IMR-90 (cell line): ENCODE data around the gene SRCIN1. TPM values are rescaled to one million over a fixed set of nuclear protein-coding genes. Genes with fewer than 3 reads are reported as not detected.

ENCODE experiments used
- ATAC-seq: fragments of 200-7000 bp; cut with Tn5 transposase; 2 replicates; pipeline ENCODE4 v1.9.1; 2020; ENCODE audit warnings: low read depth, mild to moderate bottlenecking, moderate library complexity
- BruUV-seq: library from RNA; stranded (reverse); fragments of 400-500 nt; replicated peaks from 2 replicates; lab custom pipeline; 2021; lab: Mats Ljungman, UMichigan
- CTCF ChIA-PET: fragments of 300-600 bp; formaldehyde crosslinking; extraction: SDS; loops from one replicate; lab custom pipeline; 2021; ENCODE audit warnings: antibody characterized with exemption; lab: Yijun Ruan, JAX
- POLR2A ChIA-PET: fragments of 300-600 bp; sonication (Branson Sonifier 250); formaldehyde crosslinking; loops from one replicate; lab custom pipeline; 2022; ENCODE audit warnings: antibody characterized with exemption; ENCODE audit not compliant: unreplicated experiment; lab: Charles Lee
- DNase-seq: peaks from one replicate; pipeline ENCODE4 v3.0.0; 2013
- H2AFZ ChIP-seq: replicated peaks from 2 replicates; pipeline ENCODE3; 2013; ENCODE audit warnings: low read length, mild to moderate bottlenecking; ENCODE audit not compliant: poor library complexity
- H2AK5ac ChIP-seq: 2 replicates; pipeline ENCODE4 v1.6.1; 2013; ENCODE audit warnings: low read depth, low read length, inconsistent platforms
- H2AK9ac ChIP-seq: replicated peaks from 2 replicates; pipeline ENCODE3; 2013; ENCODE audit warnings: mild to moderate bottlenecking, low read depth, low read length, moderate library complexity; ENCODE audit not compliant: poor library complexity
- H2BK120ac ChIP-seq: 2 replicates; pipeline ENCODE4 v1.6.1; 2013; ENCODE audit warnings: low read depth, low read length, inconsistent platforms
- H2BK15ac ChIP-seq: 3 replicates; pipeline ENCODE4 v1.6.1; 2013; ENCODE audit warnings: low read depth, low read length, inconsistent platforms
- H2BK20ac ChIP-seq: 2 replicates; pipeline ENCODE4 v1.6.1; 2013; ENCODE audit warnings: low read depth, mild to moderate bottlenecking, inconsistent platforms, low read length, moderate library complexity
- H2BK5ac ChIP-seq: 2 replicates; pipeline ENCODE4 v1.6.1; 2013; ENCODE audit warnings: mild to moderate bottlenecking, low read depth, low read length, inconsistent platforms; ENCODE audit not compliant: poor library complexity, severe bottlenecking
- H3K14ac ChIP-seq: replicated peaks from 2 replicates; pipeline ENCODE4 v1.6.1; 2013; ENCODE audit warnings: low read depth, low read length, inconsistent platforms
- H3K18ac ChIP-seq: 2 replicates; pipeline ENCODE4 v1.6.1; 2013; ENCODE audit warnings: low read depth, low read length, control low read depth
- H3K23ac ChIP-seq: 2 replicates; pipeline ENCODE4 v1.6.1; 2013; ENCODE audit warnings: low read depth, low read length, inconsistent platforms
- H3K27ac ChIP-seq: 2 replicates; pipeline ENCODE4 v1.5.1; 2013; ENCODE audit warnings: mild to moderate bottlenecking, control low read depth, low read length; ENCODE audit not compliant: insufficient read depth
- H3K27me3 ChIP-seq: 2 replicates; pipeline ENCODE4 v1.6.1; 2013; ENCODE audit warnings: low read length; ENCODE audit not compliant: control insufficient read depth, insufficient read depth
- H3K36me3 ChIP-seq: 2 replicates; pipeline ENCODE4 v1.6.1; 2013; ENCODE audit warnings: low read length, mixed read lengths; ENCODE audit not compliant: control insufficient read depth, insufficient read depth
- H3K4ac ChIP-seq: 2 replicates; pipeline ENCODE4 v1.6.1; 2013; ENCODE audit warnings: low read depth, low read length, inconsistent platforms
- H3K4me1 ChIP-seq: 2 replicates; pipeline ENCODE4 v1.6.1; 2013; ENCODE audit warnings: low read length, mixed read lengths; ENCODE audit not compliant: control insufficient read depth, insufficient read depth
- H3K4me2 ChIP-seq: 2 replicates; pipeline ENCODE4 v1.6.1; 2013; ENCODE audit warnings: low read depth, mild to moderate bottlenecking, control low read depth, low read length, moderate library complexity
- H3K4me3 ChIP-seq: 2 replicates; pipeline ENCODE4 v1.5.1; 2013; ENCODE audit warnings: low read depth, mild to moderate bottlenecking, control low read depth, low read length, moderate library complexity; ENCODE audit not compliant: insufficient read depth
- H3K56ac ChIP-seq: 2 replicates; pipeline ENCODE4 v1.6.1; 2013; ENCODE audit warnings: low read length, inconsistent platforms; ENCODE audit not compliant: insufficient read depth; ENCODE audit errors: extremely low read depth
- H3K79me1 ChIP-seq, 2 experiments: 2 replicates each; pipeline ENCODE4 v1.6.1; 2013; ENCODE audit warnings: low read length in 2 of 2, inconsistent platforms in 1 of 2, low read depth in 1 of 2
- H3K9ac ChIP-seq: 2 replicates; pipeline ENCODE4 v1.6.1; 2013; ENCODE audit warnings: low read depth, low read length, control low read depth
- H3K9me1 ChIP-seq: 2 replicates; pipeline ENCODE4 v1.6.1; 2013; ENCODE audit warnings: low read length, inconsistent platforms; ENCODE audit not compliant: insufficient read depth
- H3K9me3 ChIP-seq: 2 replicates; pipeline ENCODE4 v1.6.1; 2013; ENCODE audit warnings: low read length; ENCODE audit not compliant: control insufficient read depth, insufficient read depth
- H4K20me1 ChIP-seq: 2 replicates; pipeline ENCODE4 v1.6.1; 2013; ENCODE audit warnings: low read length, inconsistent platforms; ENCODE audit not compliant: insufficient read depth
- H4K5ac ChIP-seq: 2 replicates; pipeline ENCODE4 v1.6.1; 2013; ENCODE audit warnings: mild to moderate bottlenecking, low read depth, low read length, control low read depth
- H4K8ac ChIP-seq, 2 experiments: 2 replicates each; pipeline ENCODE4 v1.6.1; 2013; ENCODE audit warnings: low read depth in 2 of 2, low read length in 2 of 2, control low read depth in 1 of 2, inconsistent platforms in 1 of 2
- H4K91ac ChIP-seq: 2 replicates; pipeline ENCODE4 v1.6.1; 2013; ENCODE audit warnings: low read depth, low read length, inconsistent platforms; ENCODE audit not compliant: insufficient read depth
- BHLHE40 ChIP-seq: fragments of 150-350 bp; IDR thresholded peaks from 2 replicates; pipeline ENCODE4 v1.6.1; 2016; ENCODE audit warnings: mild to moderate bottlenecking, low read depth, low read length
- CEBPB ChIP-seq: IDR thresholded peaks from 2 replicates; pipeline ENCODE4 v1.6.1; 2012; ENCODE audit warnings: low read depth, low read length, improper control_type of control experiment
- CHD1 ChIP-seq: IDR thresholded peaks from 2 replicates; pipeline ENCODE4 v1.6.1; 2012; ENCODE audit warnings: low read depth, low read length, improper control_type of control experiment
- FOS ChIP-seq: fragments of 150-350 bp; IDR thresholded peaks from 2 replicates; pipeline ENCODE4 v1.6.1; 2016; ENCODE audit warnings: low read depth, low read length
- MAFK ChIP-seq: IDR thresholded peaks from 2 replicates; pipeline ENCODE4 v1.6.1; 2012; ENCODE audit warnings: low read depth, low read length, improper control_type of control experiment
- MAZ ChIP-seq: IDR thresholded peaks from 2 replicates; pipeline ENCODE4 v1.6.1; 2012; ENCODE audit warnings: low read depth, mild to moderate bottlenecking, low read length, improper control_type of control experiment, moderate library complexity, borderline replicate concordance
- MXI1 ChIP-seq: IDR thresholded peaks from 2 replicates; pipeline ENCODE4 v1.6.1; 2012; ENCODE audit warnings: low read depth, mild to moderate bottlenecking, low read length, moderate library complexity, borderline replicate concordance
- NFE2L2 ChIP-seq: fragments of 150-350 bp; IDR thresholded peaks from 2 replicates; pipeline ENCODE4 v1.6.1; 2016; ENCODE audit warnings: low read depth, mild to moderate bottlenecking, low read length
- POLR2A ChIP-seq: IDR thresholded peaks from 2 replicates; pipeline ENCODE4 v1.6.1; 2012; ENCODE audit warnings: mild to moderate bottlenecking, low read depth, low read length
- RAD21 ChIP-seq: IDR thresholded peaks from 2 replicates; pipeline ENCODE4 v1.6.1; 2012; ENCODE audit warnings: low read length, improper control_type of control experiment
- RCOR1 ChIP-seq: IDR thresholded peaks from 2 replicates; pipeline ENCODE4 v1.6.1; 2012; ENCODE audit warnings: mild to moderate bottlenecking, low read length, improper control_type of control experiment; ENCODE audit not compliant: insufficient replicate concordance
- RFX5 ChIP-seq: IDR thresholded peaks from 2 replicates; pipeline ENCODE4 v1.8.0; 2012; ENCODE audit warnings: low read depth, mild to moderate bottlenecking, low read length, moderate library complexity
- SMC3 ChIP-seq: fragments of 150-350 bp; IDR thresholded peaks from 2 replicates; pipeline ENCODE4 v1.6.1; 2016; ENCODE audit warnings: low read depth, mild to moderate bottlenecking, antibody characterized with exemption, low read length, moderate library complexity
- WGBS, 2 experiments: methylation state at CpG; one replicate each; pipeline versions ENCODE4 v1.1.5 to v1.1.7; 2013; ENCODE audit warnings: missing lambda C conversion rate in 2 of 2; ENCODE audit not compliant: insufficient read length in 1 of 2; ENCODE audit errors: extremely low coverage in 2 of 2; 5-methylcytosine and 5-hydroxymethylcytosine counted together
- dilution Hi-C: fragments of 300-500 bp; cut with HindIII; formaldehyde crosslinking; loops from one replicate; pipeline ENCODE4 v1.14.3; 2018; ENCODE audit warnings: low sequenced_read_pairs; ENCODE audit not compliant: unreplicated experiment
- in situ Hi-C: fragments of 300-500 bp; cut with MboI; formaldehyde crosslinking; loops from 3 replicates; pipeline ENCODE4 v1.14.3; 2019; ENCODE audit warnings: low sequenced_read_pairs, inconsistent platforms, mixed read lengths
- intact Hi-C: fragments of 100-400 bp; cut with micrococcal nuclease; formaldehyde crosslinking; loops from 2 replicates; pipeline ENCODE4 v1.10.0; 2022
- polyA plus RNA-seq, 3 experiments: library from polyadenylated mRNA; depleted of rRNA; stranded (reverse); fragments of >200 nt; gene quantifications; 2 replicates each; pipeline ENCODE4 v1.2.3, GENCODE V29; 2012; ENCODE audit warnings: low replicate concordance in 1 of 3
- total RNA-seq: library from RNA; depleted of rRNA; stranded (reverse); fragments of >200 nt; gene quantifications from 2 replicates; pipeline ENCODE4 v1.2.3, GENCODE V29; 2012
- TF ChIP-seq, protein P1 (sequence below): fragments of 150-350 bp; IDR thresholded peaks from 2 replicates; pipeline ENCODE4 v1.6.1; 2017; ENCODE audit warnings: mild to moderate bottlenecking, antibody characterized with exemption, low read length, low read depth
- TF ChIP-seq, protein P2 (sequence below): conservative IDR thresholded peaks from 2 replicates; pipeline ENCODE4 v1.5.1; 2012; ENCODE audit warnings: mild to moderate bottlenecking, low read depth, low read length, improper control_type of control experiment
- TF ChIP-seq, protein P3 (sequence below): fragments of 150-350 bp; IDR thresholded peaks from 2 replicates; pipeline ENCODE4 v1.6.1; 2016; ENCODE audit warnings: low read depth, mild to moderate bottlenecking, low read length, moderate library complexity, borderline replicate concordance

The SRCIN1 gene
- total and polyA plus RNA-seq, 2 of the 4 experiments (the other 2 are of a cell fraction): not detected

DNA sequence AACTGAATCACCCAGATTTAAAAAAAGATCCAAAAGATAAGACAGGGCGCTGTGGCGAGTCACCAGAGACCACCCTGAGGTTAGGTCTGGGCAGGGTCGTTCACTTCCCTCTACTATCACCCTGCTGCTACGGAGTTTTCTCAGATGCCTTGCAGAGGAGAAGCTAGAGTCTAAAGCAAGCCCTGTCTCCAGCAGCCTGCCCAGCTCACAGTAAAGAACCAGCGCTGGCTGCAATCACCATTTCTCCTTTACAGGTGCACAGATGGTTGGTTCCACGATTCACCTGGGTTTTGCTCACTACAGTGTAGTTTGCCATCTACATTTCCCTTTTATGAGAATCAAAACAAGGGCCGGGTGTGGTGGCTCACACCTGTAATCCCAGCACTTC, 71.3 kb downstream of the SRCIN1 start:
- H3K14ac ChIP-seq: no peak overlapping the region
- H2BK5ac ChIP-seq: no peak overlapping the region
- no peak overlapping the region for H3K4ac ChIP-seq
- no peak overlapping the region for H3K56ac ChIP-seq
- H3K27me3 ChIP-seq: peaks cover 33% of the 10 kb centered on the region
- no peak overlapping the region for H4K5ac ChIP-seq
- intact Hi-C loops: no loop called here
- no peak overlapping the region for H2AK5ac ChIP-seq
- no peaks in the 10 kb centered on the region for H3K36me3 ChIP-seq
- no peaks in the 10 kb centered on the region for H3K79me1 ChIP-seq
- ChIA-PET POLR2A (no interaction called here), CTCF (no interaction called here)
- H3K9ac ChIP-seq: no peak overlapping the region
- H3K4me2 ChIP-seq: no peak overlapping the region
- no peak overlapping the region for H3K27ac ChIP-seq
- no peak for ATAC-seq
- no peak overlapping the region for H2AK9ac ChIP-seq
- WGBS, 2 experiments: 100% methylated on average over 1 of the region's 7 CpGs; no CpG with 5 or more reads in 1 of the 2 experiments
- in situ Hi-C loops: no loop called here
- H3K9me3 ChIP-seq: no peaks in the 10 kb centered on the region
- H2BK120ac ChIP-seq: no peak overlapping the region
- no peak overlapping the region for H3K18ac ChIP-seq
- no peak overlapping the region for H3K23ac ChIP-seq
- no peak overlapping the region for H3K4me3 ChIP-seq
- no peak overlapping the region for H2BK15ac ChIP-seq
- no TSS peak for BruUV-seq
- H4K91ac ChIP-seq: no peak overlapping the region
- dilution Hi-C loops: no loop called here
- TF ChIP-seq MAFK (no peak), CHD1 (no peak), CEBPB (no peak), MAZ (no peak), RFX5 (no peak), BHLHE40 (no peak), NFE2L2 (no peak), SMC3 (no peak), MXI1 (no peak), RCOR1 (no peak), FOS (no peak), RAD21 (no peak), POLR2A (no peak)
- TF ChIP-seq, protein P1, sequence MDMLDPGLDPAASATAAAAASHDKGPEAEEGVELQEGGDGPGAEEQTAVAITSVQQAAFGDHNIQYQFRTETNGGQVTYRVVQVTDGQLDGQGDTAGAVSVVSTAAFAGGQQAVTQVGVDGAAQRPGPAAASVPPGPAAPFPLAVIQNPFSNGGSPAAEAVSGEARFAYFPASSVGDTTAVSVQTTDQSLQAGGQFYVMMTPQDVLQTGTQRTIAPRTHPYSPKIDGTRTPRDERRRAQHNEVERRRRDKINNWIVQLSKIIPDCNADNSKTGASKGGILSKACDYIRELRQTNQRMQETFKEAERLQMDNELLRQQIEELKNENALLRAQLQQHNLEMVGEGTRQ: no peak
- TF ChIP-seq, protein P2, sequence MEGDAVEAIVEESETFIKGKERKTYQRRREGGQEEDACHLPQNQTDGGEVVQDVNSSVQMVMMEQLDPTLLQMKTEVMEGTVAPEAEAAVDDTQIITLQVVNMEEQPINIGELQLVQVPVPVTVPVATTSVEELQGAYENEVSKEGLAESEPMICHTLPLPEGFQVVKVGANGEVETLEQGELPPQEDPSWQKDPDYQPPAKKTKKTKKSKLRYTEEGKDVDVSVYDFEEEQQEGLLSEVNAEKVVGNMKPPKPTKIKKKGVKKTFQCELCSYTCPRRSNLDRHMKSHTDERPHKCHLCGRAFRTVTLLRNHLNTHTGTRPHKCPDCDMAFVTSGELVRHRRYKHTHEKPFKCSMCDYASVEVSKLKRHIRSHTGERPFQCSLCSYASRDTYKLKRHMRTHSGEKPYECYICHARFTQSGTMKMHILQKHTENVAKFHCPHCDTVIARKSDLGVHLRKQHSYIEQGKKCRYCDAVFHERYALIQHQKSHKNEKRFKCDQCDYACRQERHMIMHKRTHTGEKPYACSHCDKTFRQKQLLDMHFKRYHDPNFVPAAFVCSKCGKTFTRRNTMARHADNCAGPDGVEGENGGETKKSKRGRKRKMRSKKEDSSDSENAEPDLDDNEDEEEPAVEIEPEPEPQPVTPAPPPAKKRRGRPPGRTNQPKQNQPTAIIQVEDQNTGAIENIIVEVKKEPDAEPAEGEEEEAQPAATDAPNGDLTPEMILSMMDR: no peak
- TF ChIP-seq, protein P3, sequence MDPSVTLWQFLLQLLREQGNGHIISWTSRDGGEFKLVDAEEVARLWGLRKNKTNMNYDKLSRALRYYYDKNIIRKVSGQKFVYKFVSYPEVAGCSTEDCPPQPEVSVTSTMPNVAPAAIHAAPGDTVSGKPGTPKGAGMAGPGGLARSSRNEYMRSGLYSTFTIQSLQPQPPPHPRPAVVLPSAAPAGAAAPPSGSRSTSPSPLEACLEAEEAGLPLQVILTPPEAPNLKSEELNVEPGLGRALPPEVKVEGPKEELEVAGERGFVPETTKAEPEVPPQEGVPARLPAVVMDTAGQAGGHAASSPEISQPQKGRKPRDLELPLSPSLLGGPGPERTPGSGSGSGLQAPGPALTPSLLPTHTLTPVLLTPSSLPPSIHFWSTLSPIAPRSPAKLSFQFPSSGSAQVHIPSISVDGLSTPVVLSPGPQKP: no peak
- H2BK20ac ChIP-seq: no peak overlapping the region
- no peak for DNase-seq
- H4K20me1 ChIP-seq: no peaks in the 10 kb centered on the region
- H2AFZ ChIP-seq: no peak overlapping the region
- H4K8ac ChIP-seq: no peak overlapping the region
- no peaks in the 10 kb centered on the region for H3K4me1 ChIP-seq
- H3K9me1 ChIP-seq: no peaks in the 10 kb centered on the region
